Measurements from ENCODE around the gene ZAR1L.

GRCh38 chr13:32354040-32354439 lies 38.9 kb upstream of the ZAR1L start:
- TF ChIP-seq POLR2AphosphoS5 (IDR thresholded peaks at IDR 0.05) (no peak), POLR2A (IDR thresholded peaks at IDR 0.05) (no peak), CTCF (IDR thresholded peaks at IDR 0.05) (no peak), EP300 (IDR thresholded peaks at IDR 0.05) (no peak)
